ENCODE data around the gene PRKCE.

- TF ChIP-seq RAD21 (IDR thresholded peaks at IDR 0.05; ENCODE audit: low read depth), result no peak
- no peak for TF ChIP-seq EGR1 (IDR thresholded peaks at IDR 0.05; ENCODE audit: low read depth)
- TF ChIP-seq ZNF274 (IDR thresholded peaks at IDR 0.05; ENCODE audit: low read depth, low read length), result no peak
- no peak for TF ChIP-seq POLR2A (IDR thresholded peaks at IDR 0.05; ENCODE audit: borderline replicate concordance, extremely low read depth, insufficient read depth, insufficient read length)
- no peak for TF ChIP-seq CTCF (IDR thresholded peaks at IDR 0.05 in 2 of 3, conservative IDR thresholded peaks at IDR 0.05 in 1 of 3; ENCODE audit: borderline replicate concordance in 1 of 3, insufficient read depth in 1 of 3, low read depth in 2 of 3, low read length in 2 of 3)
- no peak for TF ChIP-seq REST (IDR thresholded peaks at IDR 0.05; ENCODE audit: low read depth)
- TF ChIP-seq JUND (IDR thresholded peaks at IDR 0.05), result no peak
- no peak for TF ChIP-seq SP1 (IDR thresholded peaks at IDR 0.05; ENCODE audit: low read depth)
- TF ChIP-seq SIN3A (IDR thresholded peaks at IDR 0.05; ENCODE audit: low read depth), result no peak
- no peak for TF ChIP-seq EZH2phosphoT487 (IDR thresholded peaks at IDR 0.05; ENCODE audit: borderline replicate concordance)
- TF ChIP-seq POLR2AphosphoS5 (IDR thresholded peaks at IDR 0.05; ENCODE audit: low read depth, low read length), result no peak
These were observed 20.7 kb downstream of the PRKCE start for GRCh38 chr2:45672138-45672537.
